Measurements from ENCODE around the gene NCAPD2. TPM values are rescaled to one million over a fixed set of nuclear protein-coding genes. Genes with fewer than 3 reads are reported as not detected.

NCAPD2 gene
- total RNA-seq, 1 experiment from 2014 or later = 266 TPM

- intact Hi-C loops (cut with micrococcal nuclease; ENCODE audit: unreplicated experiment) = no loop called here
- TF ChIP-seq EZH2 (IDR thresholded peaks at IDR 0.05; ENCODE audit: low read depth) (no peak), CTCF (conservative IDR thresholded peaks at IDR 0.05) (no peak)
- Histone ChIP-seq H3K4me1 (replicated peaks; ENCODE audit: insufficient read depth) (peaks cover 5% of the 10 kb centered on the region; the same call in 1 of the 2 replicates), H3K27me3 (ENCODE audit: insufficient read depth, low read depth) (no peaks in the 10 kb centered on the region), H4K20me1 (ENCODE audit: insufficient read depth) (peaks cover 14% of the 10 kb centered on the region), H3F3A (ENCODE audit: insufficient read depth, low read depth) (peaks cover 21% of the 10 kb centered on the region; the same call in 1 of the 2 replicates), H3K36me3 (ENCODE audit: low read depth) (peaks cover 63% of the 10 kb centered on the region), H3K4me3 (no peak overlapping the region), H3K9me2 (ENCODE audit: insufficient read depth) (no peaks in the 10 kb centered on the region), H2AFZ (no peak overlapping the region), H3K9me3 (ENCODE audit: insufficient read depth, low read depth) (no peaks in the 10 kb centered on the region), H3K4me2 (no peak overlapping the region), H3K79me2 (ENCODE audit: low read depth) (peaks cover 93% of the 10 kb centered on the region), H3K27ac (no peak overlapping the region)
- CTCF ChIA-PET = no interaction called here
- BruUV-seq (replicated peaks) = no TSS peak
- no peak for DNase-seq
- POLR2A ChIA-PET (ENCODE audit: unreplicated experiment) = interaction anchor here (0.5 kb wide), 1 partner anchor 34 kb away, joined by 36 read pairs; the partner anchor contains the start of gene GAPDH
These were observed 6.6 kb downstream of the NCAPD2 start for GRCh38 chr12:6500466-6500865.

- Histone ChIP-seq H4K20me1 (ENCODE audit: insufficient read depth) (peaks cover 20% of the 10 kb centered on the region), H3K4me1 (replicated peaks; ENCODE audit: insufficient read depth) (no peaks in the 10 kb centered on the region), H3K9me3 (ENCODE audit: insufficient read depth, low read depth) (no peaks in the 10 kb centered on the region), H3K9me2 (ENCODE audit: insufficient read depth) (no peaks in the 10 kb centered on the region), H2AFZ (no peak overlapping the region), H3K79me2 (ENCODE audit: low read depth) (peaks cover 59% of the 10 kb centered on the region), H3F3A (ENCODE audit: insufficient read depth, low read depth) (peaks cover 4% of the 10 kb centered on the region), H3K27me3 (ENCODE audit: insufficient read depth, low read depth) (no peaks in the 10 kb centered on the region), H3K4me2 (no peak overlapping the region), H3K4me3 (no peak overlapping the region), H3K27ac (no peak overlapping the region), H3K36me3 (ENCODE audit: low read depth) (peaks cover 52% of the 10 kb centered on the region)
- intact Hi-C loops (cut with micrococcal nuclease; ENCODE audit: unreplicated experiment) = no loop called here
- TF ChIP-seq EZH2 (IDR thresholded peaks at IDR 0.05; ENCODE audit: low read depth) (no peak), CTCF (conservative IDR thresholded peaks at IDR 0.05) (no peak)
- DNase-seq = no peak
- ChIA-PET POLR2A (ENCODE audit: unreplicated experiment) (interaction anchor here (0.6 kb wide), 1 partner anchor 16 kb away, joined by 3 read pairs; no protein-coding TSS in a partner anchor), CTCF (interaction anchor here (0.6 kb wide), 1 partner anchor 182 kb away, joined by 6 read pairs; the partner anchor contains the start of gene ZNF384)
- no TSS peak for BruUV-seq (replicated peaks)
These were observed 13.4 kb downstream of the NCAPD2 start for GRCh38 chr12:6507102-6507998.

- POLR2A ChIA-PET (ENCODE audit: unreplicated experiment) = no interaction called here
- no peak overlapping the region for H2AFZ ChIP-seq
- BruUV-seq (replicated peaks) = no TSS peak
These were observed 14.2 kb downstream of the NCAPD2 start for GRCh38 chr12:6508087-6508486.

More at GRCh38 chr12:6508087-6508486, 14.2 kb downstream of the NCAPD2 start:
- Histone ChIP-seq H3K79me2 (ENCODE audit: low read depth) (peaks cover 51% of the 10 kb centered on the region), H3K4me1 (replicated peaks; ENCODE audit: insufficient read depth) (no peaks in the 10 kb centered on the region), H3K9me3 (ENCODE audit: insufficient read depth, low read depth) (no peaks in the 10 kb centered on the region), H3F3A (ENCODE audit: insufficient read depth, low read depth) (peaks cover 4% of the 10 kb centered on the region), H3K36me3 (ENCODE audit: low read depth) (peaks cover 56% of the 10 kb centered on the region), H3K27ac (no peak overlapping the region), H3K4me2 (no peak overlapping the region), H3K4me3 (no peak overlapping the region), H3K27me3 (ENCODE audit: insufficient read depth, low read depth) (no peaks in the 10 kb centered on the region), H3K9me2 (ENCODE audit: insufficient read depth) (no peaks in the 10 kb centered on the region), H4K20me1 (ENCODE audit: insufficient read depth) (peaks cover 20% of the 10 kb centered on the region)
- intact Hi-C loops (cut with micrococcal nuclease; ENCODE audit: unreplicated experiment) = no loop called here
- no peak for DNase-seq
- TF ChIP-seq EZH2 (IDR thresholded peaks at IDR 0.05; ENCODE audit: low read depth) (no peak), CTCF (conservative IDR thresholded peaks at IDR 0.05) (no peak)
- CTCF ChIA-PET = interaction anchor here (0.6 kb wide), 1 partner anchor 181 kb away, joined by 6 read pairs; the partner anchor contains the start of gene ZNF384
